Astrocyte (in vitro differentiated cells and primary cell): ENCODE data around the gene CHST11.

ENCODE experiments used
- CTCF ChIP-seq: IDR thresholded peaks from 2 replicates; pipeline ENCODE4 v1.5.1; 2011; ENCODE audit warnings: low read depth, mild to moderate bottlenecking, inconsistent platforms, low read length, moderate library complexity; ENCODE audit not compliant: insufficient read depth
- EZH2 ChIP-seq: IDR thresholded peaks from 2 replicates; pipeline ENCODE4 v1.6.1; 2012; ENCODE audit warnings: mild to moderate bottlenecking, low read length, inconsistent platforms; ENCODE audit not compliant: insufficient read depth

DNA sequence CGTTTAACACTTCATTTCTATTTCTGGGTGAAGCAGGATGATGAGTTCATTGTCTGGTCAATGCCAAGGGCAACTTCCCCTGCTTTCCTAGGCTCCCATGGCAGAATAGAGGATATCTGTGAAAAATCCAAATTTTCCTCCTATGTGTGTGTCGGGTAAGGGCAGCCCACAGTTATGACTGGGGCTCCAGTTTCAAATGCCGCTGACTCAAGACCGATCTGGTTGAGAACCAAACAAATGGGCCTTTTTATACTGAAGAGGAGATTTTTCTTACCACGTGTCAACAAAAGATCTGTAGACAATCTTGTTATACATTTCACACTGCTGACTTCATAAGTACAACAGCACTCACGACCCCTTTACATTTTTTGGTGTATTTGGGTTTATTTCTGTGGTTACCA is 120.8 kb downstream of the CHST11 start:
- TF ChIP-seq CTCF (no peak), EZH2 (no peak)
